Measurements from ENCODE around the gene GNA14.

DNA sequence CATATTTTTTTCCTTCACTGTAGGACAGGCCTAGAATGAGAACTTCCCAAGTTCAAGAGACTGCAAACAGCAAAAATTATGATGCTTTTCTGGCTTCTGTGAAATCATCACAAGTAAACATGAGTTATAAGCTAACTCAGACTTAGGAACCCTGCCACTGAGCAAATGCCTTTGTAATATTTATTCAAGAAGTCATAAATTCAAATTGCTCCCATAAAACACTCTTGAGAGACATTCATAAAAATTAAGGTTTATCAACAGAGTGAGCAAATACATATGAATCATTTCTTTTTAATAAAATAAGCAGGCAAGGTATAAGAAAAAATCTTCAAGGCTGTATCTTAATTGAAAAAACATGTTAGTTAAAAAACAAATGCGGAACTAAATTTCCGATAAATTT, 124.2 kb downstream of the GNA14 start:
- TF ChIP-seq YY1 (IDR thresholded peaks at IDR 0.05; ENCODE audit: insufficient read depth, insufficient read length), result no peak
- no peak for TF ChIP-seq ZNF274 (IDR thresholded peaks at IDR 0.05; ENCODE audit: low read depth, low read length)
- no peak for TF ChIP-seq SUZ12 (IDR thresholded peaks at IDR 0.05; ENCODE audit: extremely low read depth, insufficient read depth, insufficient read length)
